ENCODE measurements around the gene NDC1.

The NDC1 gene

GRCh38 chr1:53718443-53718842, 119.7 kb downstream of the NDC1 start:
- Histone ChIP-seq H3F3A (ENCODE audit: insufficient read depth, low read length) (no peaks in the 10 kb centered on the region), H3K4me2 (ENCODE audit: low read depth, low read length) (no peak overlapping the region), H3K9me3 (replicated peaks; ENCODE audit: insufficient read depth, low read length) (no peaks in the 10 kb centered on the region), H3K27ac (ENCODE audit: low read length) (no peak overlapping the region), H2AFZ (ENCODE audit: low read length) (no peak overlapping the region), H3K4me3 (ENCODE audit: low read length) (no peak overlapping the region), H3K9ac (ENCODE audit: low read length) (no peak overlapping the region), H3K4me1 (ENCODE audit: low read length) (no peaks in the 10 kb centered on the region), H3K27me3 (replicated peaks; ENCODE audit: insufficient read depth, low read length) (no peaks in the 10 kb centered on the region), H3K79me2 (ENCODE audit: low read length) (no peaks in the 10 kb centered on the region), H4K20me1 (ENCODE audit: insufficient read depth, low read length) (no peaks in the 10 kb centered on the region), H3K9me2 (replicated peaks; ENCODE audit: insufficient read depth, low read length) (no peaks in the 10 kb centered on the region), H3K36me3 (replicated peaks; ENCODE audit: insufficient read depth, low read length) (no peaks in the 10 kb centered on the region)
- DNase-seq, result no peak
- TF ChIP-seq, protein P1, sequence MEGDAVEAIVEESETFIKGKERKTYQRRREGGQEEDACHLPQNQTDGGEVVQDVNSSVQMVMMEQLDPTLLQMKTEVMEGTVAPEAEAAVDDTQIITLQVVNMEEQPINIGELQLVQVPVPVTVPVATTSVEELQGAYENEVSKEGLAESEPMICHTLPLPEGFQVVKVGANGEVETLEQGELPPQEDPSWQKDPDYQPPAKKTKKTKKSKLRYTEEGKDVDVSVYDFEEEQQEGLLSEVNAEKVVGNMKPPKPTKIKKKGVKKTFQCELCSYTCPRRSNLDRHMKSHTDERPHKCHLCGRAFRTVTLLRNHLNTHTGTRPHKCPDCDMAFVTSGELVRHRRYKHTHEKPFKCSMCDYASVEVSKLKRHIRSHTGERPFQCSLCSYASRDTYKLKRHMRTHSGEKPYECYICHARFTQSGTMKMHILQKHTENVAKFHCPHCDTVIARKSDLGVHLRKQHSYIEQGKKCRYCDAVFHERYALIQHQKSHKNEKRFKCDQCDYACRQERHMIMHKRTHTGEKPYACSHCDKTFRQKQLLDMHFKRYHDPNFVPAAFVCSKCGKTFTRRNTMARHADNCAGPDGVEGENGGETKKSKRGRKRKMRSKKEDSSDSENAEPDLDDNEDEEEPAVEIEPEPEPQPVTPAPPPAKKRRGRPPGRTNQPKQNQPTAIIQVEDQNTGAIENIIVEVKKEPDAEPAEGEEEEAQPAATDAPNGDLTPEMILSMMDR (IDR thresholded peaks at IDR 0.05; ENCODE audit: low read length), result no peak
- TF ChIP-seq EZH2phosphoT487 (IDR thresholded peaks at IDR 0.05; ENCODE audit: low read length) (no peak), EZH2 (optimal IDR thresholded peaks at IDR 0.05; ENCODE audit: low read depth, low read length) (no peak)

DNA sequence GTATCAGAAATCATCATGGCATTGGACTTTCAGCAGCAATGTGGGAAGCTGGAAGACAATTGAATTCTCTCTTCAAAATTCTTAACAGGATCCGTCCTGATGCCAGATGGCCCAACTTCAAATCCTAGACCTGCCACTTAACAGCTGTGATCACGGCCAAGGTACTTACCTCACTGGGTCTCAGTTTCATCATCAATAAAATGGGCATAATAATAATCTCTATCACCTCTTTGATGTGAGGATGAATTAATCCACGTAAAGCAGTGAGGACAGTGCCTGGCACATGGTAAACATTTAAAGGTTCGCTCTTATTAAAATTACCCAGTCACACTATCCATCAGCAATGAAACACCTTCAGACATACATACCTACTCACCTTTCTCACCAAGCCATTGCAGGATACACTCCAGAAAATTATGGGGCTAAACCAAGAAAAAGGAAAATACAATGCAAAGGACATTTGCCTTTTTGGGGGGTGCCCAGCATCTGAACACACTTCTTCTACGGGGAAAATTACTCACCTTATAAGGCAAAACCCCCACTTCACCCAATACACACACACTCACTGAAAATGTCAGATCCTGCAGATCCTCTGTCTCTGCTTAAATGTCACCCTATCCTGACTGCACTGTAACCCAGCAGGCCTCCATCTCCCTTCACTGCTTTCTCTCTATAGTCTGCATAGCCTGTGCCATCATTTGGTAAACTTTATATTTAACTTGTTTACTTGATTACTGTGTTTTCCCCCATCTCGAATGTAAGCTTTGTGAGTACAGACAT, 120.9 kb downstream of the NDC1 start:
- Histone ChIP-seq H3K27ac (ENCODE audit: low read length) (no peak overlapping the region), H3K9ac (ENCODE audit: low read length) (no peak overlapping the region), H4K20me1 (ENCODE audit: insufficient read depth, low read length) (no peaks in the 10 kb centered on the region), H2AFZ (ENCODE audit: low read length) (no peak overlapping the region), H3K9me2 (replicated peaks; ENCODE audit: insufficient read depth, low read length) (no peaks in the 10 kb centered on the region), H3K4me1 (ENCODE audit: low read length) (no peaks in the 10 kb centered on the region), H3K36me3 (replicated peaks; ENCODE audit: insufficient read depth, low read length) (no peaks in the 10 kb centered on the region), H3K27me3 (replicated peaks; ENCODE audit: insufficient read depth, low read length) (no peaks in the 10 kb centered on the region), H3K4me3 (ENCODE audit: low read length) (no peak overlapping the region), H3F3A (ENCODE audit: insufficient read depth, low read length) (no peaks in the 10 kb centered on the region), H3K9me3 (replicated peaks; ENCODE audit: insufficient read depth, low read length) (no peaks in the 10 kb centered on the region), H3K4me2 (ENCODE audit: low read depth, low read length) (no peak overlapping the region), H3K79me2 (ENCODE audit: low read length) (no peaks in the 10 kb centered on the region)
- no peak for DNase-seq
- TF ChIP-seq, protein P1 (IDR thresholded peaks at IDR 0.05; ENCODE audit: low read length), result no peak
- no peak for TF ChIP-seq EZH2phosphoT487 (IDR thresholded peaks at IDR 0.05; ENCODE audit: low read length)
- no peak for TF ChIP-seq EZH2 (optimal IDR thresholded peaks at IDR 0.05; ENCODE audit: low read depth, low read length)

DNA sequence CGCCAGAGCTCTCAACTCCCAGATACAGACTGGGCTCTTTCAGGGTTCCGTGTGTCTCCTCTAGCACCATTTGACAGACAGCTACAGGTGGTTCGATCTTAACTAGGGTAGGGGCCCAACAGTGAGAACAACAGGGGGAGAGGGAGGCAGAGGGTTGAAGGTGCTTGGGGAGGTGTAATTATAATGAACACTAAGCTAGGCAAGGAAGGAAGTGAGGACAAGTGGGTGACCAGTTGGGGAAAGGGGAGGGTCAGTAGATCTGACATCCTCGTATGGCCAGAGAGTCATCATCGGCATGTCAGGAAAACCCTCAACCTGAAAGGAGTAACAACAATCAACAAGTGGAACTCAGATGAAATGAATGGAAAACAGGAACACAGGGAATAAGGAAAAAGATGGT, 121.9 kb downstream of the NDC1 start:
- no peaks in the 10 kb centered on the region for H3K9me3 ChIP-seq (replicated peaks; ENCODE audit: insufficient read depth, low read length)
- H3K4me1 ChIP-seq (ENCODE audit: low read length), result no peaks in the 10 kb centered on the region
- no peak overlapping the region for H3K9ac ChIP-seq (ENCODE audit: low read length)
- no peak overlapping the region for H2AFZ ChIP-seq (ENCODE audit: low read length)
- H4K20me1 ChIP-seq (ENCODE audit: insufficient read depth, low read length), result no peaks in the 10 kb centered on the region
- H3K27ac ChIP-seq (ENCODE audit: low read length), result no peak overlapping the region
- H3K9me2 ChIP-seq (replicated peaks; ENCODE audit: insufficient read depth, low read length), result no peaks in the 10 kb centered on the region
- no peaks in the 10 kb centered on the region for H3F3A ChIP-seq (ENCODE audit: insufficient read depth, low read length)
- no peak overlapping the region for H3K4me3 ChIP-seq (ENCODE audit: low read length)
- no peaks in the 10 kb centered on the region for H3K36me3 ChIP-seq (replicated peaks; ENCODE audit: insufficient read depth, low read length)
- no peak overlapping the region for H3K4me2 ChIP-seq (ENCODE audit: low read depth, low read length)
- H3K27me3 ChIP-seq (replicated peaks; ENCODE audit: insufficient read depth, low read length), result no peaks in the 10 kb centered on the region
- no peak for TF ChIP-seq EZH2 (optimal IDR thresholded peaks at IDR 0.05; ENCODE audit: low read depth, low read length)
- TF ChIP-seq, protein P1 (IDR thresholded peaks at IDR 0.05; ENCODE audit: low read length), result no peak
- TF ChIP-seq EZH2phosphoT487 (IDR thresholded peaks at IDR 0.05; ENCODE audit: low read length), result no peak
- DNase-seq, result no peak
- no peaks in the 10 kb centered on the region for H3K79me2 ChIP-seq (ENCODE audit: low read length)
